Right ventricle myocardium superior (tissue), 1 donor: ENCODE results near the gene HMGCL. TPM values are rescaled to one million over a fixed set of nuclear protein-coding genes. Genes with fewer than 3 reads are reported as not detected.

Experiments
- ATAC-seq: fragments of 200-7000 bp; cut with Tn5 transposase; one replicate; pipeline ENCODE4 v1.9.1; 2020; ENCODE audit warnings: mild to moderate bottlenecking; ENCODE audit not compliant: poor library complexity
- DNase-seq: peaks from one replicate; pipeline ENCODE4 v3.0.0-alpha.2; 2020
- intact Hi-C: fragments of 100-400 bp; cut with DNase I; formaldehyde crosslinking; loops from one replicate; pipeline ENCODE4 v1.11.2; 2022
- total RNA-seq: library from RNA; stranded (reverse); fragmentation: NEBNext Ultra II Directional; extraction: Animal tissue kit (Norgen Biotek cat#: 25700); gene quantifications from one replicate; pipeline ENCODE4 v1.2.1, GENCODE V29; 2021
- donor health status: DM: no; HTN: yes; CAD: no; lungs with severe emphysema.

The HMGCL gene
- total RNA-seq, 1 donor from 2014 or later = 34.3 TPM

DNA sequence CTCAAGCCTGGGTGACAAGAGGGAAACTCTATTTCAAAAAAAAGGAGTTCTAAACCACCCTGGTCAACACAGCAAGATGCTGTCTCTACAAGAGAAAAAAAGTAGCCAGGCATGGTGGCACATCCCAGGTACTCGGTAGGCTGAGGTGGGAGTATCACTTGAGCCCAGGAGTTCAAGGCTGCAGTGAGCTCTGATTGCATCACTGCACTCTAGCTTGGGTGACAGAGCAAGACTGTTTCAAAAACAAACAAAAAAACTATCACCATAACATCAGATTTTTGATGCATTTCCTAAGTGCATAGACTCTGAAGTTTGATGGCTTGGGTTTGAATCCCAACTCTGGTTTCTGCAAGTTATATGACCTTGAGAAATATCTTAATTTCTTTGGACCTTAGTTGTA lies 72.3 kb downstream of the HMGCL start:
- ATAC-seq (no peak), DNase-seq (no peak)
- intact Hi-C loops = no loop called here

Other genes with a start within 250 kb of the HMGCL start
- gene RPL11, start 133.6 kb downstream of the HMGCL start, total RNA-seq = 570 TPM
- 34.5 TPM for gene ELOA, start 82.0 kb downstream of the HMGCL start, total RNA-seq
- 43.8 TPM for gene PITHD1, start 47.0 kb downstream of the HMGCL start, total RNA-seq
- gene LYPLA2, start 34.3 kb downstream of the HMGCL start, total RNA-seq = 26.8 TPM
- 5.3 TPM for gene GALE, start 24.7 kb downstream of the HMGCL start, total RNA-seq
- gene FUCA1, start 42.9 kb upstream of the HMGCL start, total RNA-seq = 12.3 TPM
- not detected for gene CNR2, start 87.9 kb upstream of the HMGCL start, total RNA-seq
- gene PNRC2, start 134.4 kb upstream of the HMGCL start, total RNA-seq = 74.2 TPM
- 51.9 TPM for gene SRSF10, start 154.9 kb upstream of the HMGCL start, total RNA-seq